PC-9 (cell line): ENCODE data around the gene DLG1.

ENCODE experiments used
- EZH2 ChIP-seq: fragments of 200-600 bp; sonication (generic); IDR thresholded peaks from 2 replicates; pipeline ENCODE4 v1.8.0; 2017; ENCODE audit warnings: antibody characterized with exemption, low read depth
- TF ChIP-seq, protein P1 (sequence below): fragments of 200-600 bp; sonication (generic); conservative IDR thresholded peaks from 2 replicates; pipeline ENCODE4 v1.6.1; 2017; ENCODE audit warnings: mixed run types, antibody characterized with exemption, mild to moderate bottlenecking, moderate library complexity

- TF ChIP-seq, protein P1, sequence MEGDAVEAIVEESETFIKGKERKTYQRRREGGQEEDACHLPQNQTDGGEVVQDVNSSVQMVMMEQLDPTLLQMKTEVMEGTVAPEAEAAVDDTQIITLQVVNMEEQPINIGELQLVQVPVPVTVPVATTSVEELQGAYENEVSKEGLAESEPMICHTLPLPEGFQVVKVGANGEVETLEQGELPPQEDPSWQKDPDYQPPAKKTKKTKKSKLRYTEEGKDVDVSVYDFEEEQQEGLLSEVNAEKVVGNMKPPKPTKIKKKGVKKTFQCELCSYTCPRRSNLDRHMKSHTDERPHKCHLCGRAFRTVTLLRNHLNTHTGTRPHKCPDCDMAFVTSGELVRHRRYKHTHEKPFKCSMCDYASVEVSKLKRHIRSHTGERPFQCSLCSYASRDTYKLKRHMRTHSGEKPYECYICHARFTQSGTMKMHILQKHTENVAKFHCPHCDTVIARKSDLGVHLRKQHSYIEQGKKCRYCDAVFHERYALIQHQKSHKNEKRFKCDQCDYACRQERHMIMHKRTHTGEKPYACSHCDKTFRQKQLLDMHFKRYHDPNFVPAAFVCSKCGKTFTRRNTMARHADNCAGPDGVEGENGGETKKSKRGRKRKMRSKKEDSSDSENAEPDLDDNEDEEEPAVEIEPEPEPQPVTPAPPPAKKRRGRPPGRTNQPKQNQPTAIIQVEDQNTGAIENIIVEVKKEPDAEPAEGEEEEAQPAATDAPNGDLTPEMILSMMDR: no peak
- TF ChIP-seq EZH2: no peak
Observed at GRCh38 chr3:197227780-197228574, 70.4 kb downstream of the DLG1 start.
